DND-41 (cell line): ENCODE measurements around the gene RPS13.
"Not testable (repeated sequence)": the region's sequence is repeated elsewhere in the genome, so short reads cannot be mapped to it uniquely, and the experiment has no call there.

ENCODE experiments used
- EZH2 ChIP-seq: IDR thresholded peaks from 3 replicates; pipeline ENCODE4 v1.6.1; 2012; ENCODE audit warnings: borderline replicate concordance, low read depth, mild to moderate bottlenecking, moderate library complexity, low read length, inconsistent platforms; ENCODE audit not compliant: severe bottlenecking
- TF ChIP-seq, protein P1 (sequence below): IDR thresholded peaks from 2 replicates; pipeline ENCODE4 v1.5.1; 2012; ENCODE audit warnings: borderline replicate concordance, low read length, moderate library complexity, mild to moderate bottlenecking; ENCODE audit not compliant: poor library complexity, severe bottlenecking; ENCODE audit errors: extremely low read depth

GRCh38 chr11:17085976-17086375, 8.5 kb upstream of the RPS13 start:
- TF ChIP-seq, protein P1, sequence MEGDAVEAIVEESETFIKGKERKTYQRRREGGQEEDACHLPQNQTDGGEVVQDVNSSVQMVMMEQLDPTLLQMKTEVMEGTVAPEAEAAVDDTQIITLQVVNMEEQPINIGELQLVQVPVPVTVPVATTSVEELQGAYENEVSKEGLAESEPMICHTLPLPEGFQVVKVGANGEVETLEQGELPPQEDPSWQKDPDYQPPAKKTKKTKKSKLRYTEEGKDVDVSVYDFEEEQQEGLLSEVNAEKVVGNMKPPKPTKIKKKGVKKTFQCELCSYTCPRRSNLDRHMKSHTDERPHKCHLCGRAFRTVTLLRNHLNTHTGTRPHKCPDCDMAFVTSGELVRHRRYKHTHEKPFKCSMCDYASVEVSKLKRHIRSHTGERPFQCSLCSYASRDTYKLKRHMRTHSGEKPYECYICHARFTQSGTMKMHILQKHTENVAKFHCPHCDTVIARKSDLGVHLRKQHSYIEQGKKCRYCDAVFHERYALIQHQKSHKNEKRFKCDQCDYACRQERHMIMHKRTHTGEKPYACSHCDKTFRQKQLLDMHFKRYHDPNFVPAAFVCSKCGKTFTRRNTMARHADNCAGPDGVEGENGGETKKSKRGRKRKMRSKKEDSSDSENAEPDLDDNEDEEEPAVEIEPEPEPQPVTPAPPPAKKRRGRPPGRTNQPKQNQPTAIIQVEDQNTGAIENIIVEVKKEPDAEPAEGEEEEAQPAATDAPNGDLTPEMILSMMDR, result not testable (repeated sequence)
- TF ChIP-seq EZH2, result not testable (repeated sequence)
